Gastrocnemius medialis (tissue), 4 donors: ENCODE measurements around the gene DDIT3. TPM values are rescaled to one million over a fixed set of nuclear protein-coding genes. Genes with fewer than 3 reads are reported as not detected.

ENCODE experiments used
- ATAC-seq, 2 donors: fragments of 150-250 bp; one replicate each; pipeline ENCODE4 v1.9.1; 2016
- DNase-seq, 2 donors: peaks; one replicate each; pipeline ENCODE4 v3.0.0-alpha.2; 2019
- H3K27ac ChIP-seq, 4 donors: fragments of 200-600 bp; sonication (generic); 1 replicate in 1 of 4; 2 replicates in 3 of 4; pipeline ENCODE4 v1.5.1; 2016 to 2018; ENCODE audit warnings: mild to moderate bottlenecking in 2 of 4, moderate library complexity in 1 of 4
- H3K27me3 ChIP-seq, 3 donors: fragments of 200-600 bp; sonication (generic) in 2 of 3; 1 replicate in 1 of 3; 2 replicates in 2 of 3; pipeline versions ENCODE4 v1.5.1 to v1.6.0; 2016 to 2019; ENCODE audit warnings: mild to moderate bottlenecking in 1 of 3, moderate library complexity in 1 of 3
- H3K36me3 ChIP-seq, 2 donors: fragments of 200-600 bp; sonication (generic) in 1 of 2; one replicate each; pipeline ENCODE4 v1.5.1; 2017 to 2018
- H3K4me1 ChIP-seq, 2 donors: fragments of 200-600 bp; sonication (generic) in 1 of 2; one replicate each; pipeline ENCODE4 v1.5.1; 2016 to 2017; ENCODE audit warnings: mild to moderate bottlenecking in 2 of 2
- H3K4me3 ChIP-seq, 4 donors: fragments of 200-600 bp; sonication (generic) in 3 of 4; 1 replicate in 1 of 4; 2 replicates in 3 of 4; pipeline ENCODE4 v1.5.1; 2016 to 2019; ENCODE audit warnings: mild to moderate bottlenecking in 2 of 4
- H3K9me3 ChIP-seq, 3 donors: fragments of 200-600 bp; sonication (generic) in 2 of 3; 1 replicate in 1 of 3; 2 replicates in 2 of 3; pipeline ENCODE4 v1.5.1; 2016 to 2019
- POLR2A ChIP-seq, 2 donors: fragments of 450-650 bp; IDR thresholded peaks; one replicate each; pipeline ENCODE4 v1.6.1; 2017; ENCODE audit warnings: antibody characterized with exemption in 2 of 2, mild to moderate bottlenecking in 2 of 2, moderate library complexity in 2 of 2
- in situ Hi-C, 4 donors: fragments of 200-750 bp; cut with MboI; loops; one replicate each; pipeline versions ENCODE4 v1.15.0 to v1.8.0; 2017; ENCODE audit warnings: low sequenced_read_pairs in 4 of 4
- intact Hi-C: fragments of 100-400 bp; cut with DNase I; formaldehyde crosslinking; loops from one replicate; pipeline ENCODE4 v1.15.1; 2023; ENCODE audit warnings: low total_unique reads
- total RNA-seq, 4 donors: library from RNA; depleted of rRNA; stranded (reverse); fragments of >200 nt; gene quantifications; one replicate each; pipeline versions ENCODE4 v1.1.0 to v1.2.3, GENCODE V29; 2016
- TF ChIP-seq, protein P1 (sequence below), 5 experiments: fragments of 450-650 bp in 3 of 5; fragments of 200-600 bp in 2 of 5; sonication (generic) in 2 of 5; IDR thresholded peaks in 4 of 5; conservative IDR thresholded peaks in 1 of 5; 1 replicate in 4 of 5; 2 replicates in 1 of 5; pipeline ENCODE4 v1.5.1; 2016 to 2019; ENCODE audit warnings: antibody characterized with exemption in 5 of 5, mild to moderate bottlenecking in 3 of 5, moderate library complexity in 3 of 5

The DDIT3 gene
- total RNA-seq, 4 donors from 2014 or later, result 11.8 to 46.4 (median 17.1) TPM

DNA sequence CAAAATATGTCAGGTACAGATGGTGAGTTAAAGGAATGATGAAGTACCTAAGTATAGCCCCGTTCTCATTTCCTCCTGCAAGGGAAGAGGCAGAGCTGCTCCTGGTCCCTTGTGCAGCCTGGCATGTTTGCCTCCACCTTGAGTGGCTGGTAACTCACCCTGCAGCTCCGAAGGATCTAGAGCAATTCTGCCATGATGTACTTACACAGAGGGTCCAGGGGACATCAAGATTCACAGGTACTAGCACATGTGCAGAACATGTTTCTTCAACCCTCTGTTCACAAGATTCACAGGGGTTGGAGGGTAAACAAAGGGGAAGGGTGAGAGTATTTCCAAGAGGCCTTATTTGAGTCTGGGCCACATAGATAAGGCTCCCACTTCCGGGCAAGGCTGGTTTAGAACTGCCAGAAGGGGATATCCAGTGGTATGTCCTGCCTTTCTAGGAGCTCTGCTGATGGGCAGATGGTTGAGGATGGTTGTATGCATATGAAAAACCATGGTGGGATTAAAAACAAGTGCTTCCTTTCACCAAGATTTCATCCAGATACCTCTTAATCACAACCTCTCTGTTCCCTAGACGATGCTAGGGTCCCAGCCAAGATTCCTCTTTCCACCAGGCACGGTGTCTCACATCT, 18.9 kb upstream of the DDIT3 start:
- in situ Hi-C loops, result no loop called here
- peaks cover 0 to 62% of the 10 kb centered on the region in 2 donors for H3K36me3 ChIP-seq

DNA sequence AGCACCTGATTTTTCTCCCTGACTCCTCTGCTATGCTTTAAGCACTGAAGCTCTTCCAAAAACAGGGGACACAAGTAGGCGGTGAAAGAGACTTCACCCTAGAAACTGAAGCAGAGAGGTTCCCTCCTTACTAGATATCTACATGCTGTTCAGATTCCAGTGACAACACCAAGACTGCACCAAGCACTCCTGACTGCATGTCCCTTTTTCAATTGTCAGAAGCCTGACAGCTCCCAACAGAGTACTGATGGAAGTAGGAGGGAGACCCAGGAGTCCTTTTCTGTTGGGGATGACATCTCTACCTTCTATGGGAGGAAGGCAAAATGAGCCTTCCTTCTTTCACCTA, 16.3 kb upstream of the DDIT3 start:
- Histone ChIP-seq H3K27ac (no peak overlapping the region), H3K4me1 (no peaks in the 10 kb centered on the region), H3K27me3 (no peaks in the 10 kb centered on the region), H3K9me3 (no peaks in the 10 kb centered on the region), H3K36me3 (peaks cover 2 to 75% of the 10 kb centered on the region in 2 donors), H3K4me3 (no peak overlapping the region)
- intact Hi-C loops, result no loop called here
- in situ Hi-C loops, result no loop called here
- TF ChIP-seq POLR2A (IDR thresholded peaks at IDR 0.05), result no peak
- TF ChIP-seq, protein P1, sequence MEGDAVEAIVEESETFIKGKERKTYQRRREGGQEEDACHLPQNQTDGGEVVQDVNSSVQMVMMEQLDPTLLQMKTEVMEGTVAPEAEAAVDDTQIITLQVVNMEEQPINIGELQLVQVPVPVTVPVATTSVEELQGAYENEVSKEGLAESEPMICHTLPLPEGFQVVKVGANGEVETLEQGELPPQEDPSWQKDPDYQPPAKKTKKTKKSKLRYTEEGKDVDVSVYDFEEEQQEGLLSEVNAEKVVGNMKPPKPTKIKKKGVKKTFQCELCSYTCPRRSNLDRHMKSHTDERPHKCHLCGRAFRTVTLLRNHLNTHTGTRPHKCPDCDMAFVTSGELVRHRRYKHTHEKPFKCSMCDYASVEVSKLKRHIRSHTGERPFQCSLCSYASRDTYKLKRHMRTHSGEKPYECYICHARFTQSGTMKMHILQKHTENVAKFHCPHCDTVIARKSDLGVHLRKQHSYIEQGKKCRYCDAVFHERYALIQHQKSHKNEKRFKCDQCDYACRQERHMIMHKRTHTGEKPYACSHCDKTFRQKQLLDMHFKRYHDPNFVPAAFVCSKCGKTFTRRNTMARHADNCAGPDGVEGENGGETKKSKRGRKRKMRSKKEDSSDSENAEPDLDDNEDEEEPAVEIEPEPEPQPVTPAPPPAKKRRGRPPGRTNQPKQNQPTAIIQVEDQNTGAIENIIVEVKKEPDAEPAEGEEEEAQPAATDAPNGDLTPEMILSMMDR (IDR thresholded peaks at IDR 0.05 in 4 of 5, conservative IDR thresholded peaks at IDR 0.05 in 1 of 5), result no peak
- ATAC-seq (no peak), DNase-seq (no peak)

More for the DNA sequence above, 18.9 kb upstream of the DDIT3 start:
- DNase-seq (no peak), ATAC-seq (no peak)
- no peaks in the 10 kb centered on the region for H3K4me1 ChIP-seq
- intact Hi-C loops, result no loop called here
- TF ChIP-seq, protein P1 (IDR thresholded peaks at IDR 0.05 in 4 of 5, conservative IDR thresholded peaks at IDR 0.05 in 1 of 5), result no peak
- no peak for TF ChIP-seq POLR2A (IDR thresholded peaks at IDR 0.05)
- H3K9me3 ChIP-seq, result no peaks in the 10 kb centered on the region
- H3K4me3 ChIP-seq, result no peak overlapping the region
- no peaks in the 10 kb centered on the region for H3K27me3 ChIP-seq
- no peak overlapping the region for H3K27ac ChIP-seq

GRCh38 chr12:57535764-57536596, 15.7 kb upstream of the DDIT3 start:
- no peaks in the 10 kb centered on the region for H3K9me3 ChIP-seq
- intact Hi-C loops, result no loop called here
- in situ Hi-C loops, result no loop called here

DNA sequence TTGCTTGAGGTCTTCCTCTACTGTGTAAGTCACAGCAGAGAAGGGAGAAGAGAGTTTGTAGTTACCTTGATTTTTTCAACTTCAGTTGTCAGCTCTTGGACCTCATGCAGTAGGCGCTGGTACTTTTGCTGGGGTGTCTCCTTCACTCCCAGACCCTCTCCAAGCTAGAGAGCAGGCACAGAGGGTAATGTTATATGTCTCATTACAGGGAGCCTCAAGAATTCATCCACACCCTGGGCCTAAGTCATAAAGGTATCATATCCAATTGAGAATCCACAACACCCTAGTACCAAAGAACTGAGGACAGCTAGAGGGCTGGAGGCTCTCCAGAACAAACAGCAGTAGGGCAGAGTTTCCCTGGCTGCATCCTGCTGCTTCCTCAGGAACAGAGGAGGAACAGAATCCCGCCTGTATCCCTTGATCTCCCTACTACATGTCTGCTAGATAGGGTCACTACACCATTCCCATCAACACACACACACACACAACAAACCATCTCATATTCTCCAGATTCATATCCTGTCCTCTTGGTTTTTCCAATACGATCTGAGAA, 14.8 kb upstream of the DDIT3 start:
- DNase-seq (no peak), ATAC-seq (no peak)
- no peaks in the 10 kb centered on the region for H3K9me3 ChIP-seq
- H3K36me3 ChIP-seq, result peaks cover 2 to 80% of the 10 kb centered on the region in 2 donors
- H3K27ac ChIP-seq, result no peak overlapping the region
- no peaks in the 10 kb centered on the region for H3K4me1 ChIP-seq
- intact Hi-C loops (no loop called here), in situ Hi-C loops (no loop called here)
- H3K4me3 ChIP-seq, result no peak overlapping the region
- TF ChIP-seq, protein P1 (IDR thresholded peaks at IDR 0.05 in 4 of 5, conservative IDR thresholded peaks at IDR 0.05 in 1 of 5), result no peak
- no peak for TF ChIP-seq POLR2A (IDR thresholded peaks at IDR 0.05)
- no peaks in the 10 kb centered on the region for H3K27me3 ChIP-seq

More at GRCh38 chr12:57535764-57536596, 15.7 kb upstream of the DDIT3 start:
- Histone ChIP-seq H3K4me1 (no peaks in the 10 kb centered on the region), H3K36me3 (peaks cover 2 to 75% of the 10 kb centered on the region in 2 donors), H3K27ac (no peak overlapping the region), H3K27me3 (no peaks in the 10 kb centered on the region), H3K4me3 (no peak overlapping the region)
- no peak for TF ChIP-seq POLR2A (IDR thresholded peaks at IDR 0.05)
- TF ChIP-seq, protein P1 (IDR thresholded peaks at IDR 0.05 in 4 of 5, conservative IDR thresholded peaks at IDR 0.05 in 1 of 5), result no peak
- no peak for ATAC-seq
- DNase-seq, result no peak
